H1 (cell line): Measurements from ENCODE around the gene PPCDC. TPM values are rescaled to one million over a fixed set of nuclear protein-coding genes. Genes with fewer than 3 reads are reported as not detected.

ENCODE experiments used
- CEBPB ChIP-seq: IDR thresholded peaks from 2 replicates; pipeline ENCODE4 v1.6.1; 2012; ENCODE audit warnings: low read depth, low read length
- CTCF ChIP-seq, 3 experiments: IDR thresholded peaks; 1 replicate in 2 of 3; 2 replicates in 1 of 3; pipeline versions ENCODE4 v1.5.1 to v1.6.1; 2011; ENCODE audit warnings: low read length in 3 of 3, mild to moderate bottlenecking in 3 of 3, inconsistent platforms in 2 of 3, low read depth in 1 of 3, moderate library complexity in 1 of 3; ENCODE audit not compliant: insufficient read depth in 1 of 3; ENCODE audit errors: control extremely low read depth in 1 of 3
- GABPA ChIP-seq: IDR thresholded peaks from 2 replicates; pipeline ENCODE4 v1.6.1; 2011; ENCODE audit warnings: mild to moderate bottlenecking, low read length, moderate library complexity, borderline replicate concordance; ENCODE audit not compliant: insufficient read depth
- HDAC6 ChIP-seq: IDR thresholded peaks from one replicate; pipeline ENCODE4 v1.7.1; 2012; ENCODE audit warnings: low read depth, mild to moderate bottlenecking, inconsistent platforms, low read length, moderate library complexity
- PHF8 ChIP-seq: fragments of 200-600 bp; sonication (generic); conservative IDR thresholded peaks from 2 replicates; pipeline ENCODE4 v1.7.1; 2012; ENCODE audit warnings: low read depth, mild to moderate bottlenecking, inconsistent platforms, low read length, moderate library complexity
- polyA plus RNA-seq, 7 experiments: library from polyadenylated mRNA; depleted of rRNA in 3 of 7; stranded (reverse) in 5 of 7; unstranded in 2 of 7; fragments of >200 nt in 5 of 7; fragments of 200-250 nt in 2 of 7; gene quantifications; 1 replicate in 5 of 7; 2 replicates in 1 of 7; 4 replicates in 1 of 7; pipeline versions ENCODE4 v1.2.1 to v1.2.3, GENCODE V29; 2011 to 2013; ENCODE audit warnings: missing spikeins in 2 of 7, mixed read lengths in 2 of 7
- total RNA-seq: library from RNA; stranded (reverse); fragmentation: NEBNext Ultra II Directional; extraction: Animal tissue kit (Norgen Biotek cat#: 25700); gene quantifications from 2 replicates; pipeline ENCODE4 v1.2.1, GENCODE V29; 2021

Gene PPCDC
- total and polyA plus RNA-seq, 2 of the 8 experiments (the other 6 are each of a cell fraction or from before 2014, with no cell fraction given): 11.3 to 29.7 TPM

GRCh38 chr15:75058127-75058905 lies 34.9 kb downstream of the PPCDC start (continued):
- TF ChIP-seq CTCF (IDR thresholded peaks at IDR 0.05; ENCODE audit: control extremely low read depth in 1 of 3, insufficient read depth in 1 of 3, low read depth in 1 of 3, low read length in 3 of 3) (no peak), CEBPB (no peak), PHF8 (no peak), GABPA (no peak), HDAC6 (no peak)
